Liver (tissue), 9 donors: ENCODE data around the gene RABL6. TPM values are rescaled to one million over a fixed set of nuclear protein-coding genes. Genes with fewer than 3 reads are reported as not detected.

ENCODE experiments used
- DNase-seq: peaks from one replicate; pipeline ENCODE4 v3.0.0-alpha.2; 2017; ENCODE audit warnings: low spot score
- H3K27ac ChIP-seq, 2 donors: one replicate each; pipeline ENCODE4 v1.7.0; 2013; ENCODE audit warnings: inconsistent platforms in 2 of 2, low read length in 2 of 2, control low read depth in 1 of 2, low read depth in 1 of 2, mild to moderate bottlenecking in 1 of 2
- H3K27me3 ChIP-seq, 4 donors: one replicate each; pipeline versions ENCODE4 v1.6.1 to v1.7.0; 2013; ENCODE audit warnings: low read length in 3 of 4, inconsistent platforms in 1 of 4, mild to moderate bottlenecking in 1 of 4, moderate library complexity in 1 of 4; ENCODE audit not compliant: control insufficient read depth in 4 of 4, insufficient read depth in 4 of 4
- H3K36me3 ChIP-seq, 4 donors: one replicate each; pipeline versions ENCODE4 v1.6.1 to v1.7.0; 2013; ENCODE audit warnings: low read length in 3 of 4, mild to moderate bottlenecking in 3 of 4, low read depth in 1 of 4, moderate library complexity in 1 of 4; ENCODE audit not compliant: control insufficient read depth in 4 of 4, insufficient read depth in 3 of 4
- H3K4me1 ChIP-seq, 4 donors: one replicate each; pipeline versions ENCODE4 v1.6.1 to v1.7.0; 2013; ENCODE audit warnings: low read length in 3 of 4, mild to moderate bottlenecking in 3 of 4, moderate library complexity in 1 of 4; ENCODE audit not compliant: control insufficient read depth in 4 of 4, insufficient read depth in 4 of 4
- H3K4me3 ChIP-seq, 3 donors: one replicate each; pipeline versions ENCODE4 v1.6.1 to v1.7.0; 2013; ENCODE audit warnings: low read length in 3 of 3, control low read depth in 1 of 3, low read depth in 1 of 3, mild to moderate bottlenecking in 1 of 3
- H3K9ac ChIP-seq, 2 donors: one replicate each; pipeline ENCODE4 v1.7.0; 2013; ENCODE audit warnings: low read length in 2 of 2, mild to moderate bottlenecking in 2 of 2, moderate library complexity in 2 of 2, control low read depth in 1 of 2, low read depth in 1 of 2
- H3K9me3 ChIP-seq, 4 donors: one replicate each; pipeline versions ENCODE4 v1.6.1 to v1.7.0; 2013; ENCODE audit warnings: low read length in 3 of 4; ENCODE audit not compliant: control insufficient read depth in 4 of 4
- ATF3 ChIP-seq: IDR thresholded peaks from 2 replicates; pipeline ENCODE4 v1.6.1; 2016; ENCODE audit warnings: antibody characterized with exemption
- CTCF ChIP-seq: fragments of 150-350 bp; IDR thresholded peaks from 2 replicates; pipeline ENCODE4 v1.5.1; 2017; ENCODE audit warnings: improper control_type of control experiment, low read depth, low read length; ENCODE audit not compliant: missing input control
- EGR1 ChIP-seq, 2 donors: IDR thresholded peaks; 2 replicates each; pipeline ENCODE4 v1.6.1; 2016 to 2018; ENCODE audit warnings: antibody characterized with exemption in 2 of 2, low read depth in 2 of 2
- FOXA1 ChIP-seq: IDR thresholded peaks from 2 replicates; pipeline ENCODE4 v1.6.1; 2016; ENCODE audit warnings: antibody characterized with exemption
- FOXA2 ChIP-seq: IDR thresholded peaks from 2 replicates; pipeline ENCODE4 v1.6.1; 2016; ENCODE audit warnings: antibody characterized with exemption
- GABPA ChIP-seq, 2 donors: IDR thresholded peaks in 1 of 2; conservative IDR thresholded peaks in 1 of 2; 2 replicates each; pipeline ENCODE4 v1.6.1; 2016; ENCODE audit warnings: antibody characterized with exemption in 2 of 2, mild to moderate bottlenecking in 1 of 2, moderate library complexity in 1 of 2
- HNF4A ChIP-seq, 2 donors: conservative IDR thresholded peaks; 2 replicates each; pipeline ENCODE4 v1.6.1; 2016; ENCODE audit warnings: antibody characterized with exemption in 2 of 2, mild to moderate bottlenecking in 2 of 2
- HNF4G ChIP-seq: IDR thresholded peaks from 2 replicates; pipeline ENCODE4 v1.6.1; 2016; ENCODE audit warnings: antibody characterized with exemption
- JUND ChIP-seq, 2 donors: IDR thresholded peaks; 2 replicates each; pipeline ENCODE4 v1.6.1; 2016; ENCODE audit warnings: antibody characterized with exemption in 2 of 2
- RAD21 ChIP-seq, 2 donors: IDR thresholded peaks; 2 replicates each; pipeline ENCODE4 v1.6.1; 2016; ENCODE audit warnings: antibody characterized with exemption in 2 of 2, mild to moderate bottlenecking in 2 of 2
- REST ChIP-seq: IDR thresholded peaks from 2 replicates; pipeline ENCODE4 v1.6.1; 2016; ENCODE audit warnings: antibody characterized with exemption, mild to moderate bottlenecking
- RXRA ChIP-seq, 2 donors: IDR thresholded peaks; 2 replicates each; pipeline ENCODE4 v1.6.1; 2017 to 2018; ENCODE audit warnings: antibody characterized with exemption in 2 of 2, mild to moderate bottlenecking in 1 of 2
- SP1 ChIP-seq: IDR thresholded peaks from 2 replicates; pipeline ENCODE4 v1.6.1; 2018; ENCODE audit warnings: antibody characterized with exemption, mild to moderate bottlenecking
- TAF1 ChIP-seq: conservative IDR thresholded peaks from 2 replicates; pipeline ENCODE4 v1.6.1; 2016; ENCODE audit warnings: antibody characterized with exemption, mild to moderate bottlenecking
- YY1 ChIP-seq: IDR thresholded peaks from 2 replicates; pipeline ENCODE4 v1.6.1; 2016; ENCODE audit warnings: antibody characterized with exemption, mild to moderate bottlenecking
- ZBTB33 ChIP-seq: IDR thresholded peaks from 2 replicates; pipeline ENCODE4 v1.6.1; 2016; ENCODE audit warnings: antibody characterized with exemption
- WGBS: extraction: QIAGEN DNeasy Blood & Tissue Kit; methylation state at CpG from one replicate; pipeline ENCODE4 v1.1.7; 2013; 5-methylcytosine and 5-hydroxymethylcytosine counted together
- polyA plus RNA-seq, 2 donors: library from polyadenylated mRNA; stranded (reverse) in 1 of 2; unstranded in 1 of 2; fragments of 200-250 nt in 1 of 2; fragments of >200 nt in 1 of 2; fragmentation: Nextera tagmentation in 1 of 2; extraction: Ambion mirVana in 1 of 2; gene quantifications; one replicate each; pipeline versions ENCODE4 v1.2.1 to v1.2.3, GENCODE V29; 2013 to 2015
- total RNA-seq, 2 donors: library from RNA; depleted of rRNA; stranded (reverse); fragments of >200 nt; gene quantifications; one replicate each; pipeline ENCODE4 v1.2.3, GENCODE V29; 2014
- donor health status: healthy.
- donor health status: healthy.
- donor health status: healthy.
- donor health status: healthy.
- donor health status: healthy.

The RABL6 gene
- total and polyA plus RNA-seq, 4 donors, result 3.6 to 32.6 (median 10.7) TPM

- Histone ChIP-seq H3K4me1 (peaks cover 0 to 4% (median 3%) of the 10 kb centered on the region in 4 donors), H3K27ac (no peak overlapping the region), H3K9me3 (no peaks in the 10 kb centered on the region), H3K36me3 (peaks cover 0 to 9% (median 3%) of the 10 kb centered on the region in 4 donors), H3K27me3 (no peaks in the 10 kb centered on the region), H3K4me3 (no peak overlapping the region), H3K9ac (no peak overlapping the region)
- 95% methylated on average over 13 of the region's 13 CpGs for WGBS
- no peak for DNase-seq
- TF ChIP-seq YY1, result no peak
- no peak for TF ChIP-seq HNF4A (conservative IDR thresholded peaks at IDR 0.05)
- no peak for TF ChIP-seq FOXA1
- no peak for TF ChIP-seq ATF3
- TF ChIP-seq EGR1 (IDR thresholded peaks at IDR 0.05; ENCODE audit: low read depth in 2 of 2), result no peak
- TF ChIP-seq CTCF, result no peak
- no peak for TF ChIP-seq JUND (IDR thresholded peaks at IDR 0.05)
- no peak for TF ChIP-seq ZBTB33
- TF ChIP-seq SP1, result no peak
- no peak for TF ChIP-seq GABPA (IDR thresholded peaks at IDR 0.05 in 1 of 2, conservative IDR thresholded peaks at IDR 0.05 in 1 of 2)
- TF ChIP-seq TAF1, result no peak
- TF ChIP-seq REST, result no peak
- TF ChIP-seq HNF4G, result no peak
Measured at GRCh38 chr9:136814725-136815421, 7.1 kb downstream of the RABL6 start.

GRCh38 chr9:136815422-136815782 lies 7.7 kb downstream of the RABL6 start:
- H3K4me3 ChIP-seq, result no peak overlapping the region
- 48% methylated on average over 1 of the region's 1 CpG for WGBS
- H3K4me1 ChIP-seq, result no peaks in the 10 kb centered on the region
- H3K9me3 ChIP-seq, result no peaks in the 10 kb centered on the region
- H3K9ac ChIP-seq, result no peak overlapping the region
- no peaks in the 10 kb centered on the region for H3K27me3 ChIP-seq
- no peak overlapping the region for H3K27ac ChIP-seq
- no peak for DNase-seq
- H3K36me3 ChIP-seq, result peaks cover 0 to 9% (median 3%) of the 10 kb centered on the region in 4 donors
- TF ChIP-seq FOXA1, result no peak
- no peak for TF ChIP-seq SP1
- TF ChIP-seq JUND (IDR thresholded peaks at IDR 0.05), result no peak
- no peak for TF ChIP-seq YY1
- TF ChIP-seq FOXA2, result no peak
- no peak for TF ChIP-seq ZBTB33
- no peak for TF ChIP-seq REST
- TF ChIP-seq RAD21 (IDR thresholded peaks at IDR 0.05), result no peak
- TF ChIP-seq RXRA (IDR thresholded peaks at IDR 0.05), result no peak
- TF ChIP-seq HNF4A (conservative IDR thresholded peaks at IDR 0.05), result no peak
